NT2/D1 (cell line): ENCODE results near the gene RAPSN.

Experiments
- DNase-seq: peaks from one replicate; pipeline ENCODE4 v3.0.0-alpha.2; 2011; ENCODE audit warnings: low read depth, low spot score
- H3K27me3 ChIP-seq: 2 replicates; pipeline ENCODE4 v1.6.0; 2011; ENCODE audit warnings: mild to moderate bottlenecking; ENCODE audit not compliant: insufficient read length, insufficient read depth
- H3K36me3 ChIP-seq: 2 replicates; pipeline ENCODE4 v1.6.1; 2011; ENCODE audit warnings: mild to moderate bottlenecking, low read length, mixed read lengths; ENCODE audit not compliant: insufficient read depth, insufficient read length
- H3K4me1 ChIP-seq: 2 replicates; pipeline ENCODE4 v1.5.1; 2011; ENCODE audit not compliant: insufficient read depth, insufficient read length
- H3K4me3 ChIP-seq: 2 replicates; pipeline ENCODE4 v1.5.1; 2011; ENCODE audit warnings: low read depth; ENCODE audit not compliant: insufficient read length
- H3K9ac ChIP-seq: 2 replicates; pipeline ENCODE4 v1.6.0; 2011; ENCODE audit warnings: low read depth; ENCODE audit not compliant: insufficient read length
- H3K9me3 ChIP-seq: 2 replicates; pipeline ENCODE4 v1.5.1; 2011; ENCODE audit warnings: mild to moderate bottlenecking, low read length; ENCODE audit not compliant: insufficient read depth
- SUZ12 ChIP-seq: IDR thresholded peaks from 2 replicates; pipeline ENCODE4 v1.6.1; 2011; ENCODE audit not compliant: insufficient read length, insufficient read depth; ENCODE audit errors: extremely low read depth
- YY1 ChIP-seq: IDR thresholded peaks from 2 replicates; pipeline ENCODE4 v1.6.1; 2011; ENCODE audit not compliant: insufficient read length, insufficient read depth
- ZNF274 ChIP-seq: IDR thresholded peaks from 2 replicates; pipeline ENCODE4 v1.6.1; 2011; ENCODE audit warnings: mild to moderate bottlenecking, low read depth, low read length

RAPSN gene

DNA sequence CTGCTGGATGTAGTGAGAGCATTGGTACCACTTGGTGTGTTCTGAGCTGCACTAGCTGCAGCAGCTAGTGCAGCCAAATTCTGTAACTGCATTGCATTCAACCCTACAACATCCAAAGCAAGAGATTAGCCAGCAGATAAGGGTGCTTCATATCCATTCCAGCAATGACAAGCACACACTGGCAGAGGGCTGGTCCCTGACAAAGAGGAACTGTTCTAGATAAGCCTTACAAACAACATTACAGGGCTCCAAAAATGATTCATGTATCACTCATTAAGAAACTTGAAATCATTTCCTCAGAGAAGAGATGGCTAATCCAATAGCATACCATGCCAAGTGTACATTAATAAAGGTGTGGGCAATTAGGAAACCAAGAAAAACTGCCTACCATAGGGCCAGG lies 28.4 kb upstream of the RAPSN start:
- Histone ChIP-seq H3K4me1 (peaks cover 2% of the 10 kb centered on the region), H3K4me3 (no peak overlapping the region), H3K9ac (no peak overlapping the region), H3K27me3 (no peaks in the 10 kb centered on the region), H3K36me3 (peaks cover 96% of the 10 kb centered on the region), H3K9me3 (no peaks in the 10 kb centered on the region)
- TF ChIP-seq YY1 (no peak), ZNF274 (no peak), SUZ12 (no peak)
- DNase-seq: no peak

DNA sequence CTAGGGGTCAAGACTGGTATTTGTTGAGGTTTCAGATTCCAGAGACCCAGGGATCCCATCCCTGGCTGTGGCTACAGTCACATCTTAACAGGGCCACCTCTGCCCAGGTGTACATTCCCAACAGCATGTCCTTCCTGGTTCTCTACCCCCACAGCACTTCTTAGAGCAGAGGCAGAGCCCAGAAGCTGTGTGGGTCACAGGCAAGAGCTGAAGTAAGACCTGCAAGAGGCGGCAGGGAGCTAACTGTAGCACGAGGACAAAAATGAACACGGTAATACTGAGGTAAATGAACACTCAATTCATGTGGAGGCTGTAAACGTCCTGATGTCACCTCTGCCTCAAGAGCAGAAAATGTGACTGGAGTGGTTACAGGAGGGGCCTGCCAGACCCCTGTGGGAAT lies 21.7 kb upstream of the RAPSN start:
- Histone ChIP-seq H3K4me1 (peaks cover 38% of the 10 kb centered on the region), H3K36me3 (peaks cover 82% of the 10 kb centered on the region), H3K9me3 (no peaks in the 10 kb centered on the region), H3K27me3 (no peaks in the 10 kb centered on the region), H3K9ac (no peak overlapping the region), H3K4me3 (no peak overlapping the region)
- DNase-seq: no peak
- TF ChIP-seq ZNF274 (no peak), YY1 (no peak), SUZ12 (no peak)

DNA sequence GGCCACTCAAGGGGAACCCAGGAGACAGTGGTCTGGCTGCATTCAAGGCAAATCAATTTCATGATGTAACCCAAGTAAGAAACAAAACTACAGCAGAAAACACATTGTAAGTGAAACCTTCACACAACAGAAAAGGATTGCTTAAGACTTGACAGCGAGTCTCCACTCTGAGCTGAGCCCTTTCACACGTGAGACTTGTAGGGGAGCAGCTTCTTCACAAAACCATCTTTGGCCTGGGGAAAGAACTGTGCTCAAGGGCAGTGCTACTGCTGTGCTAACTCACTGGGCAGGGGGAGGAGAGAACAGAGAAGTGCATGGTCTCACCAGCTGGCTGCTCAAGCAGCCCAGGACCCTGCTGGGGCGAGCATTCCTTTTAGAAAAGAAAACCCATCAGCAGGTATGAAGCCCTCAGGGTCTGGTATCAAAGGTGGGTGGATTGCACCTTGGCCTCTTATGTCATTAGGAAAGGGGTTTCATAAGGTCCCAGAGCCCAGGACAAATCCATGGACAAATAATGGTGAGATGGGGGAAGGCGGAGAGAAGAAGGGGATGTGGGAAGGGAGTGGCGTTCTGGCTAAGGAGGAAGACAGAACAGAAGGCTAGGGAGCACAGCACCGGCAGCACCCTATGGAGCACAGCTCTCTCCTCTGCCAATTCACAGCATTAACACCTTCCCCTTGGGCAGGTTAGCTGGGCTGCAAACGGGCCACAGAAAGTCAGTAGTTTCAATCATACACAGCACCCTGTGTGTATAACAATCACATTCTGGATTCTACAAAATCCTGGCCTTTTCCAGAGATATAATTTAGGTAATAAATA lies 20.6 kb upstream of the RAPSN start:
- Histone ChIP-seq H3K9ac (no peak overlapping the region), H3K4me3 (no peak overlapping the region), H3K36me3 (peaks cover 80% of the 10 kb centered on the region), H3K27me3 (no peaks in the 10 kb centered on the region), H3K9me3 (no peaks in the 10 kb centered on the region), H3K4me1 (peaks cover 39% of the 10 kb centered on the region)
- TF ChIP-seq ZNF274: no peak
- TF ChIP-seq SUZ12: no peak
- no peak for TF ChIP-seq YY1
- no peak for DNase-seq

DNA sequence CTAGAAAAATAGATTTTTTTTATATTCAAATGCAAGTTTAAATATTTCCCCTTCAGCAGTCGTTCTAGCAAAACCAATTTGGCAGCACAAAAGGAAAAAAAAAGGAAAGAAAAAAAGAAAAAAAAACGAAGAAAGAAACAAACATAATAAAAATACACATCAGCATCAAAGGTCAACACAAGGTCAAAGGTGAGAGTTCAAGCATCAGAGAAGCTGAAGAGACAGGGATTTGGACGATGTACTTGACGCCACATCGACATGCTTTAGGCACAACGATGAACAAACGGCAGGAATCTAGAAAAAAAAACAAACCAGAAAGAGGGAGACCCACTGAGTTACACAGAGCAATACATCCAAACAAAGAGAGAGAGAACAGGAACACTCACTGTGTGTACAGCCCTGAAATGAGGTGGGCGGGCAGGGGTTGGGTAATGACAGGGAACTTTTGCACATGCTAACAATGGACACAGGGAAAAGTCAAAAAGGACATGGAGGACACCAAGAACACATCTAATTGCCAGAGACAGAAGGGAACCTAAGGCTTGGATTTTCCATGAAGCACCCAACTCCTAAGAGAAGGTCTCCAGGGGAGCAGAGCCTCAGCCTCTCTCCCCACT lies 19.8 kb upstream of the RAPSN start:
- Histone ChIP-seq H3K9me3 (no peaks in the 10 kb centered on the region), H3K4me3 (no peak overlapping the region), H3K36me3 (peaks cover 80% of the 10 kb centered on the region), H3K4me1 (peaks cover 42% of the 10 kb centered on the region), H3K9ac (no peak overlapping the region), H3K27me3 (no peaks in the 10 kb centered on the region)
- no peak for TF ChIP-seq SUZ12
- no peak for TF ChIP-seq YY1
- no peak for TF ChIP-seq ZNF274
- no peak for DNase-seq

DNA sequence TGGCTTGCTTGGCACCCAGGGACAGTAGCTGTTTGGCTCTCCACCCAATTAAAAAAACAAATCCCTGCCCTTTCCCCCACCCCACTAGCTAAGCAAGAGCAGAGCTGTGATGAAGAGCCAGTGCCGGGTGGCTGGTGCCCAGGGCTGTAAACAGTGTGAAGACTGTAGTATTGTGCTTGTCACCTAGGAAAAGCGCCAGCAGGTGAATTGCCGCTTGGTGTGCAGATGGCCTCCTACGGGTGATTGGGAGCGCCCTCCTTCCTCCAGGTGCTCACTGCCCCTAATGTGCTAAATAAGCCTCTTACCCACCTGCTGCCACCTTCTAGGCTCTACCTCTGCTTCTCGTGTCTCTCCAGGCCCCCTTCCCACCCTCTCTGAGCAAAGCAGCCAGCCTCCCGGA lies 18.4 kb upstream of the RAPSN start:
- H3K36me3 ChIP-seq: peaks cover 66% of the 10 kb centered on the region
- no peak for DNase-seq
- no peaks in the 10 kb centered on the region for H3K9me3 ChIP-seq
- H3K4me3 ChIP-seq: no peak overlapping the region
- H3K4me1 ChIP-seq: peaks cover 41% of the 10 kb centered on the region
- no peak for TF ChIP-seq ZNF274
- no peak for TF ChIP-seq YY1
- TF ChIP-seq SUZ12: no peak
- no peaks in the 10 kb centered on the region for H3K27me3 ChIP-seq
- no peak overlapping the region for H3K9ac ChIP-seq

DNA sequence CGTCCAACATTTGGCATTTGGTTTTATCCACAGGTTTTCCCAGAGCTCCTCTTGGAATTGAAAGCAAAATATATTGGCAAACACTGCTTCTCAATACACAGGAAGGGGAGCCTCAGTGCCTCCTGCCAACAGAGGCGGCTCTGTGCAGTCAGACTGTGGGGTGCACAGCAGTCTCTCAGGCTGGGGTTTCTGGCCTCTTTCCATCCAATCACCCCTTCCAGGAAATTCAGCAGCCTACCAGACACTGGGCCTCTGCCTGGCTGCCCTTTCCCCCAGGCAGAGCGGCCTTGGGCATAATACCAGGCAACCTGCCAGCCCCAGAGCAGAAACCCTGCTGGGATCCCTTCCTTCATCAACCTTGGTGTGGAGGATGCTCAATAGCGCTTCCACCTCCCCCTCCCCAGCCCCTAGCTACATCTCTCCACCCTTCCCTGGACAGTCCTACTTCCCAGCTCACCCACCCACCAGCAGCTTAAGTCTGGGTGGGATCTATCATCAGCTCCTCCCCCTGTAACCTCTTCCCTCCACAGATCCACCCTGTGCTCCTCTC lies 17.8 kb upstream of the RAPSN start:
- Histone ChIP-seq H3K9ac (no peak overlapping the region), H3K4me1 (peaks cover 42% of the 10 kb centered on the region), H3K4me3 (no peak overlapping the region), H3K27me3 (no peaks in the 10 kb centered on the region), H3K9me3 (no peaks in the 10 kb centered on the region), H3K36me3 (peaks cover 60% of the 10 kb centered on the region)
- TF ChIP-seq ZNF274: no peak
- no peak for TF ChIP-seq SUZ12
- TF ChIP-seq YY1: no peak
- no peak for DNase-seq

DNA sequence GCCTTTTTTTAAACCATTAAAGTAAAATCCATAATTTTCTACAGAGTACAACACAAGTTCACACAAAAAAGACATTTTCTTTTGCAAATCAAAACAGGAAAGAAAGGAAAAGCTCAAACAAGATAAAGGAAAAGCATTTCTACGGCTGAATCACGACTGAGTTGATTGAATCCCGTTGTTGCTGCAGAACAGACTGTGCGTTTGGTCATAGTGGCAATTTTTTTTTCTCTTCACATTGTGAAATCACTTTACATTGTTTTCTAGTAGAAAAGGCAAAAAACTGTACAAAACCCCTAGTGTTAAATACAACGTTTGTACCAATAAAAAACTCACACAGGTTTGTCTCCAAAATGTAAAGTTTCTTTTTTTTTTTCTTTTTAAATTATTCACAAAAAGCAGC lies 17.3 kb upstream of the RAPSN start:
- Histone ChIP-seq H3K27me3 (no peaks in the 10 kb centered on the region), H3K9me3 (no peaks in the 10 kb centered on the region), H3K4me3 (no peak overlapping the region), H3K36me3 (peaks cover 55% of the 10 kb centered on the region), H3K9ac (no peak overlapping the region), H3K4me1 (peaks cover 44% of the 10 kb centered on the region)
- DNase-seq: no peak
- TF ChIP-seq YY1 (no peak), SUZ12 (no peak), ZNF274 (no peak)
